IMR-90 (cell line): Measurements from ENCODE around the gene TMEM271.

ENCODE experiments used
- CTCF ChIP-seq: conservative IDR thresholded peaks from 2 replicates; pipeline ENCODE4 v1.5.1; 2012; ENCODE audit warnings: mild to moderate bottlenecking, low read depth, low read length, improper control_type of control experiment
- FOS ChIP-seq: fragments of 150-350 bp; IDR thresholded peaks from 2 replicates; pipeline ENCODE4 v1.6.1; 2016; ENCODE audit warnings: low read depth, low read length
- NFE2L2 ChIP-seq: fragments of 150-350 bp; IDR thresholded peaks from 2 replicates; pipeline ENCODE4 v1.6.1; 2016; ENCODE audit warnings: low read depth, mild to moderate bottlenecking, low read length
- POLR2A ChIP-seq: IDR thresholded peaks from 2 replicates; pipeline ENCODE4 v1.6.1; 2012; ENCODE audit warnings: mild to moderate bottlenecking, low read depth, low read length
- RAD21 ChIP-seq: IDR thresholded peaks from 2 replicates; pipeline ENCODE4 v1.6.1; 2012; ENCODE audit warnings: low read length, improper control_type of control experiment
- RCOR1 ChIP-seq: IDR thresholded peaks from 2 replicates; pipeline ENCODE4 v1.6.1; 2012; ENCODE audit warnings: mild to moderate bottlenecking, low read length, improper control_type of control experiment; ENCODE audit not compliant: insufficient replicate concordance

DNA sequence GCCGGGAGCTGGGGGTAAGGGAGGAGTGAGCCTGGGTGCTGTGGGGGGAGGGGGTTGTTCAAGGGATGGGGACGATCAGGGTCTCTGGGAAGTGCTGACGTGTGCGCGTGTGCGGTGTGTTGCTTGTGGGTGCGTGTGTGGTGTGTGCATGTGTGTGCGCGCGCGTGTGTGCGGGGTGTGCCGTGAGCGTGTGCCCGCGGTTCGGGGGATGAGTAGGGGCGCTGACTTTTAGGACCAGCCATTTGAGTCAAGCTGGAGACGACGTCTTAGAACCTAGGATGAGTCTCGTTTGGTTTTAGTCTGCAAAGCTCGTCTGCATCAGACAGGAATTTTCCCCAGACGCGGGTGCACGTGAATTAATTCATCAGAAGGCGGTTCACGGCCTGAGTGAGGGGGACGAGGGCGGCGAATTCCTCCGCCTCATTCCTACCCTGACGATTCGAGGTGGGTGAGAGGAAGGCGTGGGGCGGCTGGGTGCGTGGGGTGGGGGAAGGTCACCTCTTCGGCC lies 950 bp upstream of the TMEM271 start:
- no peak for TF ChIP-seq CTCF
- TF ChIP-seq RAD21, result no peak
- TF ChIP-seq FOS, result no peak
- no peak for TF ChIP-seq NFE2L2
- no peak for TF ChIP-seq RCOR1
- TF ChIP-seq POLR2A, result no peak
